HL-60 (cell line): Measurements from ENCODE around the gene NUDT3.

Source experiments
- CTCF ChIP-seq: IDR thresholded peaks from one replicate; pipeline ENCODE4 v1.5.1; 2011; ENCODE audit warnings: low read length, control low read depth, inconsistent platforms; ENCODE audit not compliant: insufficient read depth
- GABPA ChIP-seq: IDR thresholded peaks from 2 replicates; pipeline ENCODE4 v1.6.1; 2012; ENCODE audit warnings: low read depth
- POLR2AphosphoS5 ChIP-seq: IDR thresholded peaks from 2 replicates; pipeline ENCODE4 v1.6.1; 2012; ENCODE audit warnings: low read depth
- TF ChIP-seq, protein P1 (sequence below): IDR thresholded peaks from 2 replicates; pipeline ENCODE4 v1.6.1; 2012; ENCODE audit warnings: low read depth; ENCODE audit not compliant: insufficient replicate concordance

DNA sequence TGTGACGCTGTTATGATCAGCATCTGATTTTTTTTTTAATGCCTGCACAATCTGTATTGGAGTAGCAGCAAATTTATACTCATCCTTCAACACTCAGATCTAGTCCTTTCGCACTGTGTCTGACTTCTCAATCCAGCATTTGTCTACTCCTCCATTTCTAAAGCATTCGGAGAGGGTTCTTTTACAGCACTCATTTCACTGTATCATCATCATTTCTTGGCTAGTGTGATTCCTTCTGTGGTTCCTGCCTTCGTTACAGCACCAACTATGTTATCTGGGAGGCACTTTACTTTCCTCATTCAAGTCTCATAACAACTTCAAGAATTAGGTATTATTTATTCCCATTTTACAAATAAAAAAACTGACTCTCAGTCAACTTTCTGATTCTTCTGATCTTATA is 18.0 kb downstream of the NUDT3 start:
- TF ChIP-seq POLR2AphosphoS5 = no peak
- no peak for TF ChIP-seq CTCF
- TF ChIP-seq, protein P1, sequence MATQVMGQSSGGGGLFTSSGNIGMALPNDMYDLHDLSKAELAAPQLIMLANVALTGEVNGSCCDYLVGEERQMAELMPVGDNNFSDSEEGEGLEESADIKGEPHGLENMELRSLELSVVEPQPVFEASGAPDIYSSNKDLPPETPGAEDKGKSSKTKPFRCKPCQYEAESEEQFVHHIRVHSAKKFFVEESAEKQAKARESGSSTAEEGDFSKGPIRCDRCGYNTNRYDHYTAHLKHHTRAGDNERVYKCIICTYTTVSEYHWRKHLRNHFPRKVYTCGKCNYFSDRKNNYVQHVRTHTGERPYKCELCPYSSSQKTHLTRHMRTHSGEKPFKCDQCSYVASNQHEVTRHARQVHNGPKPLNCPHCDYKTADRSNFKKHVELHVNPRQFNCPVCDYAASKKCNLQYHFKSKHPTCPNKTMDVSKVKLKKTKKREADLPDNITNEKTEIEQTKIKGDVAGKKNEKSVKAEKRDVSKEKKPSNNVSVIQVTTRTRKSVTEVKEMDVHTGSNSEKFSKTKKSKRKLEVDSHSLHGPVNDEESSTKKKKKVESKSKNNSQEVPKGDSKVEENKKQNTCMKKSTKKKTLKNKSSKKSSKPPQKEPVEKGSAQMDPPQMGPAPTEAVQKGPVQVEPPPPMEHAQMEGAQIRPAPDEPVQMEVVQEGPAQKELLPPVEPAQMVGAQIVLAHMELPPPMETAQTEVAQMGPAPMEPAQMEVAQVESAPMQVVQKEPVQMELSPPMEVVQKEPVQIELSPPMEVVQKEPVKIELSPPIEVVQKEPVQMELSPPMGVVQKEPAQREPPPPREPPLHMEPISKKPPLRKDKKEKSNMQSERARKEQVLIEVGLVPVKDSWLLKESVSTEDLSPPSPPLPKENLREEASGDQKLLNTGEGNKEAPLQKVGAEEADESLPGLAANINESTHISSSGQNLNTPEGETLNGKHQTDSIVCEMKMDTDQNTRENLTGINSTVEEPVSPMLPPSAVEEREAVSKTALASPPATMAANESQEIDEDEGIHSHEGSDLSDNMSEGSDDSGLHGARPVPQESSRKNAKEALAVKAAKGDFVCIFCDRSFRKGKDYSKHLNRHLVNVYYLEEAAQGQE = no peak
- TF ChIP-seq GABPA = no peak
